Forelimb muscle (tissue), 1 donor: ENCODE data around the gene SDHB. TPM values are rescaled to one million over a fixed set of nuclear protein-coding genes. Genes with fewer than 3 reads are reported as not detected.
"Not testable (repeated sequence)": the region's sequence is repeated elsewhere in the genome, so short reads cannot be mapped to it uniquely, and the experiment has no call there.

ENCODE experiments used
- DNase-seq: peaks from one replicate; pipeline ENCODE4 v3.0.0-alpha.2; 2013; ENCODE audit warnings: low read depth
- polyA plus RNA-seq: library from polyadenylated mRNA; unstranded; fragments of 120-200 nt; gene quantifications from one replicate; pipeline ENCODE4 v1.2.1, GENCODE V29; 2013; ENCODE audit not compliant: insufficient read length

The SDHB gene
- polyA plus RNA-seq, 1 donor: 95.5 TPM

DNA sequence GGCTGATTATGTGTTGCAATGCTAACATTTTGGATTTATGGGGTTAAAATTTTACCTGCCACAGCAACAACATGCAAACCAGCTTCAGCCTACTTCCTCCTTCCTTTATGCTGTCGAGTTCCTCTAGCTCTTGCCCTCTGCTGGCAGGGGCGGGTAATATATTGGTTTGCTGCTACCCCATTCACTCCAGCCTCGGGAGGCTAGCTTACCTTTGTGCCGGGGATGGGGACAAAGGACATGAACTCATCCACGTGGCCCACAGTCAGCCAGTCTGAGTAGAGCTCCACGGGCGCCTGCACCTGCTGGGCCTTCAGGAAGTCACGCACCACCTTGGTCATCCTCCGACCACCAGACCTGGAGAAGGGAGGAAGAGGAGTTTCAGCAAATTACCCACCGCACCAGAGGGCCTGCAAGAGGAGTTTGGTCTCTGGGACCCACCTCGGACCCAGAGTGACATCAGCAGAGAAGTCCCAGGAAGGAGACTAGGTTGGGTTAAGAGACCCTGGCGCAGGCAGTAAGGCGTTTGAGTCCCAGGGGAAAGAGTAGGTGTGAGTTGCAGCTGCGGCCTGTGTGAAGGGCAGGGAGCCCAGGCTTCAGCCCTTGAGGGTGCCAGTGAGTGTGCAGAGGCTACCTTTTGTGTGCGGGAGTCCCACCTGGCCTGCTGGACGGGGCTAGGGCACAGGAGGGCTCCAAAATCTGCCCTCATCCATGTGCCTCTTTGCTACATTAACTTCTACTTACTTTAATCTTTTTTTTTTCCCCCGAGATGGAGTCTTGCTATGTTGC, 21.8 kb upstream of the SDHB start:
- DNase-seq: no peak

GRCh38 chr1:17071794-17072193, 18.0 kb upstream of the SDHB start:
- DNase-seq: no peak

GRCh38 chr1:17070163-17070525, 16.3 kb upstream of the SDHB start:
- no peak for DNase-seq

- DNase-seq: no peak
These were observed 15.8 kb upstream of the SDHB start for GRCh38 chr1:17069452-17070162.

DNA sequence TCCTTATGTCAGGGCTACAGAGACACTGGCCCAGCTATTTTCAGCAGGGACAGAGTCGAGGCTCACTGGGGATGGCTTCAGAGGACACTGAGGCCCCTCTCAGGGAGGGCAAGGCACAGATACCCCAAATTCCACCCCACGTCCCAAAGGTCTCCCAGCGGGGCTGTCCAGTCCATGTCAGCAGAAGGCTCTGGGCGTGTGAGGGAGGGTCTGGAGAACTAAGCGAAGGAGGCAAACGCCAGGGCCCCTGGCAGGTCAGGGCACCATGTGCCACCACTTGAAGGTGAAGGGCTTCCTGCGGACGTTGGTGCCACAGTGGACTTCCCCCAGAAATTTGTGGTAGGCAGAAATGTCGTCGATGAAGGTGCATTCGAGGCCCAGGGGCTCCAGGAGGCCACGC, 15.0 kb upstream of the SDHB start:
- no peak for DNase-seq

GRCh38 chr1:17067465-17068240, 13.8 kb upstream of the SDHB start:
- no peak for DNase-seq

GRCh38 chr1:17067069-17067426, 13.2 kb upstream of the SDHB start:
- no peak for DNase-seq

GRCh38 chr1:17066361-17067068, 12.7 kb upstream of the SDHB start:
- no peak for DNase-seq

DNA sequence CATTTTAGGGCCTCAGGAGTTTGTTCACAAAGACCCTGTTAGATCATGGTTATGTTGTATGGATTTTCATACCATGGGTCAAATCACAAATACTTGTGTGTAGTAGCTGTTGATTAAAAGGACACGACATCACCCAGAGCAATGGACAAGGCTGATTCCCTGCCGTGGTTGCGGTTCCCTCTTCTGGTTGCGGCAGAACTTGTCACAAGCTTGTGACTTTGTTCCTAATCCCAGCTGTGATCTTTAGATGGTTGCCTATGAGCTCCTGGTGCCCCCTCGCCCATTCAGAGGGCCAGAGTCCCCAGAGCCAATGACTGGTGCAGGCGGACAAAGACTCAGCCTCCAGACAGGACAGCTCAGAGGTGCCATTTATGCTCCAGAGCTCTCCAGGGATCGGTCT, 11.8 kb upstream of the SDHB start:
- no peak for DNase-seq

GRCh38 chr1:17062751-17063150, 8.9 kb upstream of the SDHB start:
- DNase-seq: not testable (repeated sequence)

GRCh38 chr1:17061892-17062291, 8.1 kb upstream of the SDHB start:
- DNase-seq: no peak

- no peak for DNase-seq
These were observed 7.7 kb upstream of the SDHB start for GRCh38 chr1:17061486-17061885.

DNA sequence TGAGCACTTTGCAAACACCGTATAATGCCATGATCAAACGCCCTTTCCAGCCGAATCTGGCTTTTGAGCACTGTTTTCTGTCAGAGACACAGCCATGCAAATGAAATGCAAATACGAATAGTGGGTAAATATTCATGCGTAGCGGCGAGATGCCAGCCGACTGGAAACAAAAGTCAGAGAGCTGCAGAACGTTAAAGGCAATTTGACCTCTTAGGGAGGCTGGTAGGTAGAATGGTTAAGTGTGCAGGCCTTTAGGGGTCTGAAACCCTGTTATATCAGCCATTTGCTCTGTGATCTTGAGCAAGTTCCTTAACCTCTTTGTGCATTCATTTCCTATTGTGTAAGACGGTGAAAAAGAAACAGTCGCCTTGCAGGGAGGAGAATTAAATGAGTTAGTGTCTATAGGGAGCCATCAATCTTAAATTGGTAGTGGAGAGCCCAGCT, 6.5 kb upstream of the SDHB start:
- no peak for DNase-seq

GRCh38 chr1:17059391-17060305, 5.8 kb upstream of the SDHB start:
- DNase-seq: peak; percentile 39

- no peak for DNase-seq
These were observed 2.7 kb upstream of the SDHB start for GRCh38 chr1:17056551-17056950.

DNA sequence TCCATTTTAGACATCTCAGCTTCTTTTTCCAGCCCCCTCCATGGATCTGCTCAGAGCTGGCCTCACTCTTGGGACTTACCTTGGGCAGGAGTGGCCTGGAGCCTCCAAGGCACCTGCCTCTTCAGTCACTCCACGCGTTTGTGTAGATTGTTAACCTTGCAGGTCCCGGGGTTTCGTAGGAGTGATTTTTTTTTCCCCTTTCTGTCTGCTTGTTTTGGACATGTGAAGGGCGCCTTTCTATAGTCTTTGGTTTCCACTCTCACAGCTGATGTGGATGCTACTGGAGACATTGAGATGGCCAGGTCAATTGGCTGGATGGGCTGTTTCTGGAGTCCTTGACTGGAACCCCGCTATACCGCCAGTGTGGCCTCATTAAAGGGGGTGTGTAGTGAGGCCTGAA, 2.0 kb upstream of the SDHB start:
- no peak for DNase-seq

DNA sequence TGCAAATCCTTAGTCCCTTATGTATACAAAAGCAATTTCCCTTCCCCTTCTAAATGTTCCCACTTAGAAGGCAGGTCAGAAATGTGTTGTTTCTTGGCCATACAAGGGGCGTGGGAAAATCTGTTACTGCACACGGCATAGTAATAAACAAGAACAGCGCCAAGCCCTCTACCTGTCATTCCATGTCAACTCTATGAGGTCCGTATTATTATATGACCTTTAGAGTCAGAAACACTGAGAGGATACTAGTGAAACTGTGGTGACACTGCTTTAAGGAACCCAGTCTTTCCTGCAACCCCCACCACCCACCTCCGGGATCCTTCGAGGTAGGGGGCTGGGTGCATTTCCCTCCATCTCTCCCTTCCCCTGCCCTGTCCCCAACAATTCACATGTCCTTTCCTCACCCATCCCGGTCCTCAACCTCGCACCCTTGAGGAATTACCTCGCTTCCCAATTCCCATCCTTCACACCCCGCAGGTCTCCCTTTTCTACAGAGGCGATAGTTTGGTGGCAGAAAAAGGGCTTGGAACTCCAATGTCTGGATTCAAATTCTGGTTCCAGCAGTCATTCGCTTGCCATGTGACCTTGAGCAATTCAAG, 647 bp downstream of the SDHB start:
- DNase-seq: no peak

GRCh38 chr1:17052641-17053040, 1.2 kb downstream of the SDHB start:
- no peak for DNase-seq

- DNase-seq: no peak
These were observed 1.8 kb downstream of the SDHB start for GRCh38 chr1:17052038-17052437.

DNA sequence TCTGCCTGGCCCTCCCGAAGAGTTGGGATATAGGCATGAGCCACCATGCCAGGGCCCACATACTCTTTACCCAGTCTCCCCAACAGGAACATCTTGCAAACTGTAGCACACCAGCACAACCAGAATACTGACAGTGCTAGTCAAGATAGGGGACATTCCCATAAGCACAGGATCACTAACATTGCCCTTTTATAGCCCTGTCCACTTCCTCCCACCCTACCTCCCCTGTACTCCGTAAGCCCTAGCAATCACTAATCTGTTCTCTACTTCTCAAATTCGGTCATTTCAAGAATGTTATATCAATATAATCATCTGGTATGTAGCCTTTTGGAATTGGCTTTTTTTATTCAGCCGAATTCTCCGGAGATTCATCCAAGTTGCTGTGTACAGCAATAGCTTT, 5.9 kb downstream of the SDHB start:
- DNase-seq: no peak

DNA sequence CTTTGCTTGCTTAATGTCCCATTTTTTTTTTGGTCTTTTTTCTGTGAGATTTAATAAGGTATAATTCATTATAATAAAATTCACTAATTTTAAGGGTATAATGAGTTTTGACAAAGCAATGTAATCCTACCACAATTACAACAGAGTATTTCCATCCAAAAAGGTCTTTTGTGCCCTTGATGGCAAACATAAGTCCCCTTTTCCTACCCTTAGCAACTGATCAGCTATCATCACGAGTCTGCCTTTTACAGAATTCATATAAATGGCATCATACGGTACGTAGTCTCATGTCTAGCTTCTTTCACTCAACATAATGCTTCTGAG, 7.5 kb downstream of the SDHB start:
- DNase-seq: no peak
